Prostate gland (tissue), 2 donors: Measurements from ENCODE around the gene HDLBP. TPM values are rescaled to one million over a fixed set of nuclear protein-coding genes. Genes with fewer than 3 reads are reported as not detected.

Experiments used
- DNase-seq: peaks from one replicate; pipeline ENCODE4 v3.0.0-alpha.2; 2019; ENCODE audit warnings: low spot score
- H3K27ac ChIP-seq, 2 donors: fragments of 200-600 bp; sonication (generic); 2 replicates each; pipeline ENCODE4 v1.5.1; 2017 to 2019
- H3K27me3 ChIP-seq: fragments of 200-600 bp; sonication (generic); replicated peaks from 2 replicates; pipeline ENCODE4 v1.5.1; 2019; ENCODE audit not compliant: insufficient read depth
- H3K36me3 ChIP-seq, 2 donors: fragments of 200-600 bp; sonication (generic); 1 replicate in 1 of 2; 2 replicates in 1 of 2; pipeline versions ENCODE4 v1.5.1 to v1.8.1; 2017 to 2019
- H3K4me1 ChIP-seq: fragments of 200-600 bp; sonication (generic); replicated peaks from 2 replicates; pipeline ENCODE4 v1.5.1; 2019
- H3K4me3 ChIP-seq, 2 donors: fragments of 200-600 bp; sonication (generic); 2 replicates each; pipeline ENCODE4 v1.5.1; 2017 to 2019
- H3K9me3 ChIP-seq: fragments of 200-600 bp; sonication (generic); 2 replicates; pipeline ENCODE4 v1.5.1; 2017
- CTCF ChIP-seq, 4 experiments: fragments of 200-600 bp in 2 of 4; fragments of 450-650 bp in 2 of 4; sonication (generic) in 2 of 4; IDR thresholded peaks; 1 replicate in 3 of 4; 2 replicates in 1 of 4; pipeline ENCODE4 v1.5.1; 2016 to 2019; ENCODE audit warnings: antibody characterized with exemption in 4 of 4, mild to moderate bottlenecking in 2 of 4, moderate library complexity in 2 of 4
- POLR2A ChIP-seq: fragments of 450-650 bp; IDR thresholded peaks from one replicate; pipeline ENCODE4 v1.6.1; 2016; ENCODE audit warnings: antibody characterized with exemption, mild to moderate bottlenecking
- POLR2AphosphoS5 ChIP-seq: sonication (generic); formaldehyde crosslinking; IDR thresholded peaks from one replicate; pipeline ENCODE4 v1.6.1; 2017; ENCODE audit warnings: antibody characterized with exemption
- WGBS: methylation state at CpG from one replicate; pipeline ENCODE4 v1.1.5; 2018; 5-methylcytosine and 5-hydroxymethylcytosine counted together
- intact Hi-C: fragments of 100-400 bp; cut with DNase I; formaldehyde crosslinking; loops from one replicate; pipeline ENCODE4 v1.14.2; 2022
- total RNA-seq, 2 donors: library from RNA; depleted of rRNA; stranded (reverse); fragments of >200 nt; gene quantifications; one replicate each; pipeline ENCODE4 v1.1.0, GENCODE V29; 2016

HDLBP gene
- total RNA-seq, 2 donors from 2014 or later = 529 to 612 TPM

DNA sequence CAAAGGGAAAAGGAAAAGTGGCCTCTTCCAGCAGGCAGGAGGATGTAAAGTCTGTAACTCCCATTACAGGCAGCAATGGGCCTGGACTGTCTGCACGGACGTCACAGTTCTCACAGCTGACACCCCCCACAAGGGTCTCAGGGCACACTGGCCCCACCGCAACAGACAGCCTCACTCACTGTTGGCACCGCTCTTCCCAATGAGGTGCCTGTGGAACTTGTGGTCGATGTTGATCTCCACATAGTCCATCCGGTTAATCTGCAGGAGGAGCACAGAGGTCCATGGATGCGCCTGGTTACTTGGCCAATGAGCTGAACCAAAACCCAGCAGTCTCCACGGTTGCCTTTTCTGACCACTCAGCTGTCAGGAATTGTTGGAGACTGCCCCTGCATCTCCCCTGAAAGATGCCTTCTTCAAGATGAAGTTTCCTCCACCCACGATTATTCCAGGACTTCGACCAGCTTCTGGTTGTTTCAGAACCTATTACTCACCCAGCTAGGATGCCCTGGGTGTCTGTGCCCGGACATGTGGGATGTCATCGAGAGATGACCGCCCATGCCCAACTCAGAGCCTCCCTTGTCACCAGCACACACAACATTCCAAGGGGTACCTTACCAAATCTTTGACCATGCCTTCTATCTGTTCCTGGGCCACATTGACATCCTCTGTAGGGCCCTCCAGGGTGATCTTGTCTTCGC lies 62.5 kb downstream of the HDLBP start:
- H3K4me3 ChIP-seq = no peak overlapping the region
- TF ChIP-seq CTCF (IDR thresholded peaks at IDR 0.05) (no peak), POLR2AphosphoS5 (no peak), POLR2A (no peak)
- H3K4me1 ChIP-seq = no peaks in the 10 kb centered on the region
- WGBS = 93% methylated on average over 14 of the region's 14 CpGs
- no peak for DNase-seq
- peaks cover 39 to 78% of the 10 kb centered on the region in 2 donors for H3K36me3 ChIP-seq
- H3K27me3 ChIP-seq = no peaks in the 10 kb centered on the region
- H3K9me3 ChIP-seq = no peaks in the 10 kb centered on the region
- no peak overlapping the region for H3K27ac ChIP-seq
- intact Hi-C loops = no loop called here

- intact Hi-C loops = no loop called here
- H3K36me3 ChIP-seq = peaks cover 34 to 65% of the 10 kb centered on the region in 2 donors
These were observed 65.8 kb downstream of the HDLBP start for GRCh38 chr2:241249654-241250053.

GRCh38 chr2:241248897-241249296 lies 66.6 kb downstream of the HDLBP start:
- H3K4me1 ChIP-seq = no peaks in the 10 kb centered on the region
- H3K36me3 ChIP-seq = peaks cover 31 to 64% of the 10 kb centered on the region in 2 donors
- no peak for DNase-seq
- intact Hi-C loops = no loop called here
- WGBS = 49% methylated on average over 6 of the region's 6 CpGs
- H3K9me3 ChIP-seq = no peaks in the 10 kb centered on the region
- no peak overlapping the region for H3K4me3 ChIP-seq
- no peaks in the 10 kb centered on the region for H3K27me3 ChIP-seq
- H3K27ac ChIP-seq = no peak overlapping the region
- TF ChIP-seq CTCF (IDR thresholded peaks at IDR 0.05) (no peak), POLR2AphosphoS5 (no peak), POLR2A (no peak)

More at GRCh38 chr2:241249654-241250053, 65.8 kb downstream of the HDLBP start:
- no peak for TF ChIP-seq CTCF (IDR thresholded peaks at IDR 0.05)
- no peak for TF ChIP-seq POLR2AphosphoS5
- TF ChIP-seq POLR2A = no peak
- Histone ChIP-seq H3K27me3 (no peaks in the 10 kb centered on the region), H3K9me3 (no peaks in the 10 kb centered on the region), H3K4me3 (no peak overlapping the region), H3K27ac (no peak overlapping the region), H3K4me1 (no peaks in the 10 kb centered on the region)
- DNase-seq = no peak
- 84% methylated on average over 14 of the region's 14 CpGs for WGBS

DNA sequence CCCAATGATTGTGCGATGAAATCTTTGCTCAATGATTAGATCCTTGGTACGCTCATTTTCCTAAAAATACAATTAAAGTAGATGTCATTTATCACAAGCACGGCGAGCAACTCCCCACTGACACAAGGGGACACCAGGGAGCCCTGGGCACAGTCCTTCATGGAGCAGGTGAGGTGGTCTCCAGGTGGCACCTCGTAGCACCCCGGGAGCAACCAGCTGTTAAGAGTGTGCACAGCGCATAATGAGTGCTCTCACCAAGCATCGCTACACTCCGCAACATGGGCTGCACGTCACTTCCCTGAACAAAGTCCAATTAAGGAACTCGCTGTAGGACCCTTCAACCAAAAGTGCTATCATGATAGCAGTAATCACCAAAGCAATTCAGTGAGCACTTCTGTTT lies 67.2 kb downstream of the HDLBP start:
- no peaks in the 10 kb centered on the region for H3K27me3 ChIP-seq
- H3K4me1 ChIP-seq = no peaks in the 10 kb centered on the region
- H3K9me3 ChIP-seq = no peaks in the 10 kb centered on the region
- no peak for TF ChIP-seq POLR2AphosphoS5
- TF ChIP-seq CTCF (IDR thresholded peaks at IDR 0.05) = no peak
- TF ChIP-seq POLR2A = no peak
- 95% methylated on average over 11 of the region's 11 CpGs for WGBS
- peaks cover 28 to 65% of the 10 kb centered on the region in 2 donors for H3K36me3 ChIP-seq
- intact Hi-C loops = no loop called here
- H3K4me3 ChIP-seq = no peak overlapping the region
- H3K27ac ChIP-seq = no peak overlapping the region
- DNase-seq = no peak

- Histone ChIP-seq H3K36me3 (peaks cover 42 to 52% of the 10 kb centered on the region in 2 donors), H3K4me1 (no peaks in the 10 kb centered on the region), H3K27ac (no peak overlapping the region), H3K4me3 (no peak overlapping the region), H3K27me3 (no peaks in the 10 kb centered on the region), H3K9me3 (no peaks in the 10 kb centered on the region)
- DNase-seq = no peak
- TF ChIP-seq POLR2AphosphoS5 = no peak
- TF ChIP-seq POLR2A = no peak
- TF ChIP-seq CTCF (IDR thresholded peaks at IDR 0.05) = no peak
- WGBS = 95% methylated on average over 6 of the region's 6 CpGs
- intact Hi-C loops = no loop called here
These were observed 71.1 kb downstream of the HDLBP start for GRCh38 chr2:241244368-241244767.
